GM21526 (cell line): ENCODE data around the gene SLC25A26.
"Not testable (repeated sequence)": the region's sequence is repeated elsewhere in the genome, so short reads cannot be mapped to it uniquely, and the experiment has no call there.

Source experiments
- ATAC-seq: cut with Tn5 transposase; IDR thresholded peaks from one replicate; pipeline ENCODE4 v1.9.1; 2021; ENCODE audit warnings: moderate library complexity; ENCODE audit not compliant: unreplicated experiment, low FRiP score

The SLC25A26 gene

GRCh38 chr3:66405701-66406091, 184.9 kb downstream of the SLC25A26 start:
- ATAC-seq, result no peak

- no peak for ATAC-seq
Observed at GRCh38 chr3:66406163-66406562, 185.4 kb downstream of the SLC25A26 start.

- no peak for ATAC-seq
Observed at GRCh38 chr3:66406831-66407610, 186.2 kb downstream of the SLC25A26 start.

- peak; percentile 78 for ATAC-seq
Observed at GRCh38 chr3:66407611-66408218, 186.9 kb downstream of the SLC25A26 start.

GRCh38 chr3:66409771-66410754, 189.3 kb downstream of the SLC25A26 start:
- no peak for ATAC-seq

- no peak for ATAC-seq
Observed at GRCh38 chr3:66410976-66411375, 190.2 kb downstream of the SLC25A26 start.

GRCh38 chr3:66411474-66411873, 190.7 kb downstream of the SLC25A26 start:
- no peak for ATAC-seq

- no peak for ATAC-seq
Observed at GRCh38 chr3:66411961-66412887, 191.4 kb downstream of the SLC25A26 start.

GRCh38 chr3:66413151-66413751, 192.4 kb downstream of the SLC25A26 start:
- ATAC-seq, result no peak

- ATAC-seq, result no peak
Observed at GRCh38 chr3:66414846-66415245, 194.0 kb downstream of the SLC25A26 start.

GRCh38 chr3:66415867-66416428, 195.1 kb downstream of the SLC25A26 start:
- ATAC-seq, result no peak

GRCh38 chr3:66416556-66417304, 195.9 kb downstream of the SLC25A26 start:
- ATAC-seq, result no peak

- no peak for ATAC-seq
Observed at GRCh38 chr3:66418475-66418931, 197.7 kb downstream of the SLC25A26 start.

GRCh38 chr3:66419036-66419435, 198.2 kb downstream of the SLC25A26 start:
- ATAC-seq, result no peak

GRCh38 chr3:66421144-66421543, 200.3 kb downstream of the SLC25A26 start:
- ATAC-seq, result not testable (repeated sequence)

GRCh38 chr3:66421893-66422292, 201.1 kb downstream of the SLC25A26 start:
- ATAC-seq, result not testable (repeated sequence)

- ATAC-seq, result no peak
Observed at GRCh38 chr3:66423791-66424190, 203.0 kb downstream of the SLC25A26 start.

GRCh38 chr3:66425032-66425431, 204.2 kb downstream of the SLC25A26 start:
- no peak for ATAC-seq
